HepG2 (cell line): ENCODE measurements around the gene RSRC2. TPM values are rescaled to one million over a fixed set of nuclear protein-coding genes. Genes with fewer than 3 reads are reported as not detected.

ENCODE experiments used
- ATAC-seq: fragments of 200-7000 bp; cut with Tn5 transposase; 3 replicates; pipeline ENCODE4 v1.9.1; 2020; ENCODE audit warnings: mild to moderate bottlenecking, moderate library complexity
- BruUV-seq: library from RNA; stranded (reverse); fragments of 400-500 nt; replicated peaks from 2 replicates; lab custom pipeline; 2021; lab: Mats Ljungman, UMichigan
- CTCF ChIA-PET: fragments of 300-600 bp; formaldehyde crosslinking; extraction: SDS; loops from one replicate; lab custom pipeline; 2021; ENCODE audit warnings: low total read pairs, inconsistent platforms, low intra/inter-chr PET ratio; lab: Yijun Ruan, JAX
- POLR2A ChIA-PET: fragments of 350-600 bp; sonication (Branson Sonifier 250); formaldehyde crosslinking; loops from one replicate; lab custom pipeline; 2020; ENCODE audit warnings: antibody characterized with exemption, inconsistent platforms; lab: Yijun Ruan, JAX
- DNase-seq: peaks from one replicate; pipeline ENCODE4 v3.0.0-alpha.2; 2015; ENCODE audit warnings: low spot score
- FAIRE-seq: peaks from 3 replicates; lab custom pipeline; 2011; peaks lifted over from hg19 to GRCh38; lab: Jason Lieb, UNC
- H2AFZ ChIP-seq: one replicate; pipeline ENCODE4 v1.6.1; 2011; ENCODE audit warnings: low read length, inconsistent platforms
- H3K27ac ChIP-seq: fragments of 300-600 bp; 3 replicates; pipeline ENCODE4 v1.8.0; 2011; ENCODE audit warnings: mixed run types, mild to moderate bottlenecking, mixed read lengths, low read length, inconsistent platforms; ENCODE audit not compliant: insufficient read depth; ENCODE audit errors: extremely low read length
- H3K27me3 ChIP-seq, 2 experiments: fragments of 200-600 bp in 1 of 2; 2 replicates in 1 of 2; 3 replicates in 1 of 2; pipeline versions ENCODE4 v1.6.0 to v1.8.0; 2011; ENCODE audit warnings: low read length in 2 of 2, mild to moderate bottlenecking in 2 of 2, moderate library complexity in 2 of 2, inconsistent platforms in 1 of 2; ENCODE audit not compliant: insufficient read depth in 2 of 2, control insufficient read depth in 1 of 2
- H3K36me3 ChIP-seq, 2 experiments: fragments of 200-600 bp in 1 of 2; replicated peaks in 1 of 2; 2 replicates in 1 of 2; 3 replicates in 1 of 2; pipeline versions ENCODE4 v1.5.1 to v1.8.0; 2011; ENCODE audit warnings: low read length in 2 of 2, inconsistent platforms in 1 of 2; ENCODE audit not compliant: insufficient read depth in 2 of 2, control insufficient read depth in 1 of 2
- H3K4me1 ChIP-seq: 2 replicates; pipeline ENCODE4 v1.5.1; 2012; ENCODE audit warnings: low read length, inconsistent platforms; ENCODE audit not compliant: insufficient read depth
- H3K4me2 ChIP-seq: 2 replicates; pipeline ENCODE4 v1.6.0; 2011; ENCODE audit warnings: low read depth, low read length, inconsistent platforms
- H3K4me3 ChIP-seq, 3 experiments: fragments of 200-600 bp in 1 of 3; sonication (generic), shearing (Covaris generic) in 1 of 3; replicated peaks in 1 of 3; 2 replicates each; pipeline ENCODE4 v1.5.1; 2011 to 2016; ENCODE audit warnings: low read length in 3 of 3, inconsistent platforms in 2 of 3, low read depth in 2 of 3, mild to moderate bottlenecking in 2 of 3, control low read depth in 1 of 3, mixed read lengths in 1 of 3; ENCODE audit not compliant: insufficient read depth in 1 of 3
- H3K79me2 ChIP-seq: one replicate; pipeline ENCODE4 v1.6.1; 2011; ENCODE audit warnings: low read length, inconsistent platforms; ENCODE audit not compliant: insufficient read depth
- H3K9ac ChIP-seq: 2 replicates; pipeline ENCODE4 v1.6.0; 2011; ENCODE audit warnings: mild to moderate bottlenecking, low read depth, low read length, inconsistent platforms; ENCODE audit not compliant: insufficient read depth
- H3K9me3 ChIP-seq: 2 replicates; pipeline ENCODE4 v1.5.1; 2012; ENCODE audit warnings: mild to moderate bottlenecking, low read length
- H4K20me1 ChIP-seq: 2 replicates; pipeline ENCODE4 v1.6.0; 2011; ENCODE audit warnings: inconsistent platforms, mild to moderate bottlenecking, low read length, moderate library complexity; ENCODE audit not compliant: insufficient read depth
- ARID5B ChIP-seq: IDR thresholded peaks from 2 replicates; pipeline ENCODE4 v1.4.0; 2020; ENCODE audit warnings: mild to moderate bottlenecking, missing genetic modification reagents
- BHLHE40 ChIP-seq: IDR thresholded peaks from 2 replicates; pipeline ENCODE4 v1.6.1; 2011; ENCODE audit warnings: low read length, improper control_type of control experiment
- FOSL2 ChIP-seq: sonication (generic); formaldehyde crosslinking; IDR thresholded peaks from 2 replicates; pipeline ENCODE4 v1.4.0; 2020; ENCODE audit warnings: missing genetic modification reagents
- GATAD2A ChIP-seq: IDR thresholded peaks from 2 replicates; pipeline ENCODE4 v1.6.1; 2016
- MAFF ChIP-seq: IDR thresholded peaks from 2 replicates; pipeline ENCODE4 v1.6.1; 2011; ENCODE audit warnings: low read depth, low read length, improper control_type of control experiment
- MAFK ChIP-seq, 2 experiments: IDR thresholded peaks in 1 of 2; conservative IDR thresholded peaks in 1 of 2; 2 replicates each; pipeline ENCODE4 v1.6.1; 2011; ENCODE audit warnings: improper control_type of control experiment in 2 of 2, low read length in 2 of 2
- MAX ChIP-seq: IDR thresholded peaks from 2 replicates; pipeline ENCODE4 v1.6.1; 2012; ENCODE audit warnings: inconsistent platforms
- RBM22 ChIP-seq: fragments of 200-400 bp; formaldehyde crosslinking; optimal IDR thresholded peaks from 2 replicates; pipeline ENCODE3; 2017; ENCODE audit warnings: mild to moderate bottlenecking, low read length, moderate library complexity
- REPIN1 ChIP-seq: sonication (generic); formaldehyde crosslinking; IDR thresholded peaks from 2 replicates; pipeline ENCODE4 v1.8.0; 2022; ENCODE audit warnings: missing genetic modification reagents, low read depth, mild to moderate bottlenecking, borderline replicate concordance
- SIX4 ChIP-seq: sonication (generic); formaldehyde crosslinking; IDR thresholded peaks from 2 replicates; pipeline ENCODE4 v1.4.0; 2020; ENCODE audit warnings: missing genetic modification reagents
- TEAD3 ChIP-seq: optimal IDR thresholded peaks from 2 replicates; pipeline ENCODE3; 2016; ENCODE audit warnings: borderline replicate concordance
- ZFP36 ChIP-seq: fragments of 150-350 bp; IDR thresholded peaks from 2 replicates; pipeline ENCODE4 v1.6.1; 2018; ENCODE audit warnings: borderline replicate concordance, low read length, low read depth; ENCODE audit not compliant: partially characterized antibody
- ZNF121 ChIP-seq: sonication (generic); formaldehyde crosslinking; IDR thresholded peaks from 2 replicates; pipeline ENCODE4 v1.5.0; 2020; ENCODE audit warnings: mild to moderate bottlenecking, missing genetic modification reagents
- WGBS: methylation state at CpG from one replicate; pipeline ENCODE4 v1.1.6; 2017; ENCODE audit warnings: low lambda C conversion rate; 5-methylcytosine and 5-hydroxymethylcytosine counted together
- in situ Hi-C: cut with HindIII; loops from 2 replicates; pipeline ENCODE4 v1.10.0; 2017; ENCODE audit warnings: low pct_unique_long_range_greater_than_20kb; ENCODE audit not compliant: extremely low pct_ligation_motif_present
- intact Hi-C: fragments of 100-400 bp; cut with micrococcal nuclease; formaldehyde crosslinking; loops from one replicate; pipeline ENCODE4 v1.10.0; 2022; ENCODE audit not compliant: unreplicated experiment
- polyA plus RNA-seq, 8 experiments: library from polyadenylated mRNA; depleted of rRNA in 3 of 8; stranded (reverse) in 7 of 8; unstranded in 1 of 8; fragments of >200 nt; fragmentation: Illumina TruSeq in 4 of 8; extraction: Trizol in 4 of 8; gene quantifications; 2 replicates each; pipeline versions ENCODE4 v1.2.1 to v1.2.3, GENCODE V29; 2011 to 2016; ENCODE audit warnings: low read depth in 4 of 8, missing spikeins in 1 of 8, mixed read lengths in 1 of 8; ENCODE audit not compliant: insufficient read depth in 1 of 8
- total RNA-seq, 5 experiments: library from RNA; depleted of rRNA; stranded (reverse); fragments of >200 nt; fragmentation: Illumina TruSeq; extraction: Trizol; gene quantifications; 2 replicates each; pipeline ENCODE4 v1.2.3, GENCODE V29; 2016; ENCODE audit warnings: low read depth in 1 of 5
- TF ChIP-seq, protein P1 (sequence below): sonication (generic); formaldehyde crosslinking; IDR thresholded peaks from 2 replicates; pipeline ENCODE4 v1.4.0; 2020; ENCODE audit warnings: mild to moderate bottlenecking, missing genetic modification reagents

The RSRC2 gene
- total and polyA plus RNA-seq, 2 of the 13 experiments (the other 11 are each of a cell fraction or from before 2014, with no cell fraction given): 31.4 to 77.8 TPM

GRCh38 chr12:122458105-122459035 lies 68.4 kb downstream of the RSRC2 start:
- WGBS: 69% methylated on average over 10 of the region's 17 CpGs

More at GRCh38 chr12:122458105-122459035, 68.4 kb downstream of the RSRC2 start:
- Histone ChIP-seq H3K27ac (no peak overlapping the region), H3K9ac (no peak overlapping the region), H3K9me3 (no peaks in the 10 kb centered on the region), H3K79me2 (no peaks in the 10 kb centered on the region), H3K4me2 (no peak overlapping the region), H3K4me3 (no peak overlapping the region), H4K20me1 (no peaks in the 10 kb centered on the region), H2AFZ (no peak overlapping the region), H3K36me3 (no peaks in the 10 kb centered on the region), H3K27me3 (no peaks in the 10 kb centered on the region), H3K4me1 (peaks cover 47% of the 10 kb centered on the region)
- TF ChIP-seq RBM22 (no peak), SIX4 (CRISPR knock-in tag) (no peak), ZFP36 (no peak), MAFK (conservative IDR thresholded peaks at IDR 0.05 in 1 of 2, IDR thresholded peaks at IDR 0.05 in 1 of 2; ENCODE audit: low read length in 2 of 2) (peak in 1 of 2 experiments; percentile 10; a peak in 1 of 4 replicates), REPIN1 (no peak), GATAD2A (CRISPR knock-in tag) (0 out of 2 replicates have a peak, but pooled peaks have one; percentile 16), ZNF121 (peak; percentile 42; the same call in 1 of the 2 replicates), MAFF (peak; percentile 21; the same call in 1 of the 2 replicates), TEAD3 (CRISPR knock-in tag) (peak; percentile 34), BHLHE40 (0 out of 2 replicates have a peak, but pooled peaks have one; percentile 21), MAX (no peak), ARID5B (CRISPR knock-in tag) (peak; percentile 28; the same call in 1 of the 2 replicates), FOSL2 (CRISPR knock-in tag) (peak; percentile 92)
- TF ChIP-seq, protein P1, sequence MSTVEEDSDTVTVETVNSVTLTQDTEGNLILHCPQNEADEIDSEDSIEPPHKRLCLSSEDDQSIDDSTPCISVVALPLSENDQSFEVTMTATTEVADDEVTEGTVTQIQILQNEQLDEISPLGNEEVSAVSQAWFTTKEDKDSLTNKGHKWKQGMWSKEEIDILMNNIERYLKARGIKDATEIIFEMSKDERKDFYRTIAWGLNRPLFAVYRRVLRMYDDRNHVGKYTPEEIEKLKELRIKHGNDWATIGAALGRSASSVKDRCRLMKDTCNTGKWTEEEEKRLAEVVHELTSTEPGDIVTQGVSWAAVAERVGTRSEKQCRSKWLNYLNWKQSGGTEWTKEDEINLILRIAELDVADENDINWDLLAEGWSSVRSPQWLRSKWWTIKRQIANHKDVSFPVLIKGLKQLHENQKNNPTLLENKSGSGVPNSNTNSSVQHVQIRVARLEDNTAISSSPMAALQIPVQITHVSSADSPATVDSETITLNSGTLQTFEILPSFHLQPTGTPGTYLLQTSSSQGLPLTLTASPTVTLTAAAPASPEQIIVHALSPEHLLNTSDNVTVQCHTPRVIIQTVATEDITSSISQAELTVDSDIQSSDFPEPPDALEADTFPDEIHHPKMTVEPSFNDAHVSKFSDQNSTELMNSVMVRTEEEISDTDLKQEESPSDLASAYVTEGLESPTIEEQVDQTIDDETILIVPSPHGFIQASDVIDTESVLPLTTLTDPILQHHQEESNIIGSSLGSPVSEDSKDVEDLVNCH: no peak
- ChIA-PET CTCF (no interaction called here), POLR2A (interaction anchor here (0.6 kb wide), 1 partner anchor 33 kb away, joined by 3 read pairs; no protein-coding TSS in a partner anchor)
- BruUV-seq: no TSS peak
- peak; percentile 45 for DNase-seq
- ATAC-seq: no peak; the same call in 2 of the 3 replicates
- no peak for FAIRE-seq
- intact Hi-C loops: no loop called here
- in situ Hi-C loops: no loop called here
